Measurements from ENCODE around the gene RMI1.

- peak in 1 of 5 experiments; percentile 38 for TF ChIP-seq CTCF (IDR thresholded peaks at IDR 0.05 in 4 of 5, conservative IDR thresholded peaks at IDR 0.05 in 1 of 5)
- peak; percentile 94 to 98 for TF ChIP-seq POLR2A (IDR thresholded peaks at IDR 0.05)
Observed at GRCh38 chr9:83980395-83981125, at the start of gene RMI1.

Data from gastrocnemius medialis (tissue), 4 donors.